8988T (cell line): ENCODE measurements around the gene NDUFS6.

Experiments used
- DNase-seq: peaks from one replicate; pipeline ENCODE4 v3.0.0; 2011

Gene NDUFS6

DNA sequence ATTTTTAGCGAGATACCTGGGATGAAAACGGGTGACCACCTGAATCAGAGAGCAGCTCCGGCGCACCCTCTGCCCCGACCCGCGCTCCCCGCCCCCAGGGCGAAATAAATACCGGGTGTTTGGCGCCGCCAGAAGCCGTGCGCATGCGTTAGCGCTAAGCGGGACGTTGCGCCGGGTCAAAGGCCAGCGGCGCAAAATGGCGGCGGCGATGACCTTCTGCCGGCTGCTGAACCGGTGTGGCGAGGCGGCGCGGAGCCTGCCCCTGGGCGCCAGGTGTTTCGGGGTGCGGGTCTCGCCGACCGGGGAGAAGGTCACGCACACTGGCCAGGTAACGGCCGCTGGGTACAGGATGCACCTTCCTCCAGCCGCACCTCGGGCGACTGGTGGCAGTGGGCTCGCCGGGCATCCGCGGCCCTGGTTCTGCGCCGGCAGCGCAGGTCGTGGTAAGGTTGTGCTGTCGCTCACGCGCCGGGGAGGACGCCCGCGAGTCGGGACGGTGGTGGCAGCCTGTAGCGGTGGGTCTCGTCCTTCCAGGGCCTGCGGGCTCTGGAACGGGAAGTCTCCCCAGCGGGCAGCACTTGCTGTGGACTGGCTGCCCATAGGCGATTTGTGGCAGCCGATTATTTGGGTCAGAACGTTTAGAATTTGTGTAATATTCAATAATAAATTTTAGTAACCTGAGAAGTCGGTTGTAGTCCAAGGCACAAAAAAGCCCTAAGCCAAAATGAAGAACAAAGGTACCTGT is at the start of gene NDUFS6:
NDUFS6 (plus strand) TSS at position 186 of the 745 bp plus-strand sequence; CDS start at position 197, 11 bp downstream.
- DNase-seq, result peak; percentile 75

DNA sequence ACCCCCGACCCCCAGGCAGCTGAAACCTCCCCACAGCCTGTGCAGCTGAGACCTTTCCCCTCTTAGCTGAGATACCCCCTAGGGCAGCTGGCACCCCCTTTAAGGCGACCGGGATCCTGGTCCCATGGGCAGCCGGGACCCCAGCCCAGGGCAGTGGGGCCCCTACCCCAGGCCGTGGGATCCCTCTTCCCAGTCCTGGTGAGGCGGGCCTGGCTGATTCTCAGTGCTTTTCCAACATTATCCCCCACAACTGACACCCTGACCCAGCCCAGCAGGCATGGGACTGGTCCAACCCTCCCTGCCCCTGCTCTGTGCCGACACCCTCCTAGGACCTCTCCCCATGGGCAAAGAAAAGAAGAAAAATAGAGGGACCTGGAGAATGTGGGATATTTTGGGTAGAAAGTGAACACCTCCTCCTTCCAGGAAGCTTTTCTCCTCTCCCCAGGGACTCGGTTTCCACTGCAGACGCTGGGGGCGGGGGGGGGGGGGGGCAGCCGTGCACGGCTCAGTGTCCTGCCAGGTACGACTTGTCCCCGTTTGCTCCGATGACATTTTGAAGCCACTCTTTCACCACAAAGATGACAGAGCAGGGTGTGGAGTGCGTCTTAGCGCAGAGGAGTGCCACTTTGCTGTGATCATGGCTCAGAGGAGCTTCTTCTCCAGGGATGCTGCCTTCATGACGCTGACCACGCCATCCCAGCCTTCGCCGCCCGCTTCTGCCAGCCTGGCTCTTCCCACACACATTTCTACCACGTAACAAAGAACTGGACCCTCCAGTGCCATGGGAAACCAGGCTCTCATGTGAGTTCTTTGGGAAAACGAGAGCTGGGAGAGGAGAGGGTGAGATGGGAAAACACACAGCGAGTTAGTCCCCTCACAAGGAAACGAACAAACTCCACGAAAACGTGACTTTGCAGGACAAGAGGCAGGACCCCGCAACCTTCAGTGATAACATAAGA is 49.1 kb upstream of the NDUFS6 start:
- no peak for DNase-seq

DNA sequence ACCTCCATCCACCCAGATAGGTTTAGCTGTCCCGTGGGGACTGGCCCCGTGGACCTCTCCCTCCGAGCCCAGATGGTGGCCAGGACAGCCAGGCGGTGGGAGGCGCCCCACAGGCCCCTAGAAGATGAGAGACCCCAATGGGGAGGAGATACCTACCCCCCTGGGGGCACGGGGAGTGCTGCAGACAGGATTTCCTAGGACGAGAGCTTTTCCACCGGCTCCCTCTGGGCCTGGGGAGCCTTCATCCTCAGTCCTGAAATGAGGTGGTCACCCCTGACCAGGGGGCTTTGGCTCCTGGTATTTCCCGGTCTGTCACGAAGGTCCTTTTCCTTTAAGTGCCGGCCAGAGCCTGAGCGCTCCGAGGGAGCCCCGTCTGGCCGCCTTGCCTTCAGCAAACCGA is 48.3 kb upstream of the NDUFS6 start:
- no peak for DNase-seq

DNA sequence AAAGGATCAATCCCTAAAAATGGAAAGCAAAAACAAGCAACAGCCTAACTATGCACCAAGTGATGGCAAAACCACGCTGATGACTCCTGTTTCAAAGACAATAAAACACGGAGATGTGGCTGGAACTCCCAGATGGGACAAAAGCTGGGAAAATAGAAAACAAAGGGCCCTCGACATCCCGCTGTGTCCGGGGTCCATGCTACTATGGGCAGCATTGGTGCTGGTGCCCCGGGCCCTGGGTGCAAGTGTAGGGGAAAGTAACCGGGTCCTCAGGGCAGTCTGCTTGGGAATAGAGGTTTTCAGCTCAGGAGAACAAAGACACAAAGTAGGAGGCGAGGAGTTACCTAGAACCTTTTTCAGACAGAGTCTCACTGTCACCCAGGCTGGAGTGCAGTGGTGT is 47.7 kb upstream of the NDUFS6 start:
- DNase-seq, result no peak

DNA sequence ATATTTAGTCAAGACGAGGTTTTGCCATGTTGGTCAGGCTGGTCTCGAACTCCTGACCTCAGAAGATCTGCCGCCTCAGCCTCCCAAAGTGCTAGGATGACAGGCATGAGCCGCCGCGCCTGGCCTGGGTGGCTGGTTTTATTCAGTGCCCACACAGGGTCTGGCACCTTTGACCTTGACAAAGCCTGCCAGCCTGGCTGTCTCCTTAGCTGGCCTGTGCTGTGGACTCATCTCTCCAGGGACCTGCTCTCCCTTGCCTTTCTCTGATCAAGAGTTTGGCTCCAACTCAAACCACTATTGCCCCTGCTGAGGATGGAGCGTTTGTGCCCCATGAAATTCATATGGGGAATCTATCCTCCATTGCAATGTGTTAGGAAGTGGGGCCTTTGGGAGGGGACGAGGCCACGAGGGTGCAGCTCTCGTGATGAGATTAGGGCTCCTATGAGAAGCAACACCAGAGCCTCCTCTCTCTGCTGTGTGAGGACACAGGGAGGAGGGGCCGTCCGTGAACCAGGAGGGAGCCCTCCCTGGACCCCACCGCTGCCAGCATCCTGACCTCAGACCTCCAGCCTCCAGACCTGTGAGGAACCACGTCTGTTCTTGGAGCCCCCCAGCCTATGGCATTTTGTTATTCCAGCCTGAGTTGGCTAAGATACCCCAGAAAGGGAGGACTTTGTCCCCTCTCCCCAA is 46.5 kb upstream of the NDUFS6 start:
- no peak for DNase-seq

DNA sequence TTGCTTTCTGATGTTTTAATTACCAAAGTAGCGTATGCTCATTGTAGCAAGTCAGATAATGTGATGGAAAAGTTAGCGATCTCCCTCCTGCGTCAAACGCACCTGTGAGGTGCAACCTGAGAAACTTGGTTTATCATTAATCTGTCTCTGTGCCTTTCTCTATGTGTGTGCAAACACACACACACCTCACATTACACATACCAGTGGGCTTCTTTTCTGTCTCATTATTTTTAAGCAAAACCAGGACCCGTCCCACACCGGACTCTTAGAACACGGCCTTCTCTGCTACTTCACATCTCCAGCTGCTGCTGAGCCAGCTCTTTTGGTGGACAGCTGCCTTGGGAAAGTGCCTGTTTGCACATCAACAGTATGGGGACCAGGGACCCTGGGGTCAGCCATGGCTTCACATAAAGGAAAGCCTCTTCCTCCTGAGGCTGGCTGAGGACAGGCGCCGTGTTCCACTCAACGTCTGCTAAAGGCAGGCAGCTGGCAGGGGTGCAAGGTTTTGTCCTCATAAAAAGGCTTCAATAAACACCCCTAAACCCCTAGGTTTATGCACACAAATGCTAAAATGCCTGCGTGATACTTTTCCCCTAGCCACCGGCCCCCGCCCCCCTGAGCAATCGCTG is 45.8 kb upstream of the NDUFS6 start:
- no peak for DNase-seq

DNA sequence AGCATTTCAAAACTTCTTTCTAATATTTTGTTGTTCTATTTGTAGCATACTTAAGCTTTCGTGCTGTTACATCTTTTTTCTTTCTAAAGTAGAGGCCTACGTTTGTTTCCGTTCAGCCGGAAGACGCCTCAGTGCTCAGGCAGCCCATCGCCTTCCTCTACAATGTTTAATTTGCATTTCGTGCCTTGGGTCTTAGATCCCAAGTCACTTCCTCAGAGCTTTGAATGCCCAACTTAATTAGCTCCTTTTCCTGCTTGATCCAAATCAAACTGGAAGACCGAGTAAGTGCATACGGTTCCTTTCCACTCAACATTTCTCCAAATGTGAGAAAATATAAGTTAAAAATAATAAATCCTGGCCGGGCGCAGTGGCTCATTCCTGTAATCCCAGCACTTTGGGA is 44.7 kb upstream of the NDUFS6 start:
- no peak for DNase-seq

DNA sequence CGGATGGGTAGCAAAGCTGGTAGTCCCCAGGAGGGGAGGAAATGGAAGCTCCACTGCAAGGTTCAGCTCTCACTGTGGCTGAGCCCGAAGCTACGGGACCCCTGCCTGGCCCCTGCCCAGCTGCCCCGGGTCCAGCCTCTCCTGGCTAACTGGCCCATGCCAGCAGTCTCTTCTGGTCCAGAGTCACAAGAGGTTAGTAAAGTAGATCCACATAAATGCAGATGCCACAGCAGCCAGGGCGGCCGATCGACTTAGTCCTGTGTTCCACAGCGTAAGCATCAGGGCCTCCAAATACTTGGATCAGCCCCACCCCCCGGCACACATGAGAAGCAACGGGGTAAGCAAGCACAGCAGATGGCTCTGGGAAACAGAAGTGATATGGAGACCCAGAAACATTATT is 43.7 kb upstream of the NDUFS6 start:
- DNase-seq, result no peak

DNA sequence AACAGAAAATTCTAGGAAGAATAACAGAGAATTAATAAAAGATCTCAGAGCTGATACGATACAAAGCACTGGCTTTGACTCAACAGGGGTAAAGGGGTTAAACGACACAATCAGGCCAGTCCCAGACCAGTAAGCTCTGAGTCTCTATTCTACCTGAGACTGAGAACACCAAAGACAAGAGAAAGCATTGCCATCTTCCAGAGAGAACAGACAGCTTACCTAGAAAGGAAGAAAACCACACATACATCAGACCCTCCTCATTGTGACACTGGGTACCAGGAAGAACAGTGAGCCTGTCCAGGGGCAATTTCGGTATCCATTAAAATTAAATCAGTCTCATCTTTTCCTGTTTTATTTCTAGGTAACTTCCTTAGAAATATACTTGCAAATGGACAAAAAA is 42.6 kb upstream of the NDUFS6 start:
- no peak for DNase-seq

DNA sequence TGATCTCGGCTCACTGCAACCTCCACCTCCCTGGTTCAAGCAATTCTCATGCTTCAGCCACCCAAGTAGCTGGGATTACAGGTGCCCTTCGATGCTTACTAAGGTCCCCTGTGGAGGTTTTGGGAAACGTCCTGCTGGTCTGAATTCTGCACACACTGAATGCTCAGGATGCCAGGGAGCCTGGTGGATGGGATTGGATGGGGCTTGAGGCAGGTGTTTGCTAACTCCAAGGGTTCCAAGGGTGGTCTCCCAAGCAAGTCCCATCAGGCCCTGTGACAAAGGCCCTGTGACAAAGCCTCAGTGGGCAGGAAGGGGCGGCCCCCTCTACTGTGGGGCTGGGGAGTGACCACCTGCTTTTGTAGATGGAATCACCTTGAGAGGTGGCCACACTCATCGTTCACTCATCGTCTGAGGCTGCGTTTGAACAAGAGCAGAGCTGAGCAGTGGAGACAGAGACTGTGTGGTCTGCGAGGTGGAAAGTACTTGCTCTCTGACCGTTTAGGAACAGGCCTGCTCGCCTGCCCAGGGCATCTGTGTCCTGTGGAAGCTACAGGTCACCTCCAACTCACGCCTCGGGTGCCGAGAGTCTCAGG is 41.7 kb upstream of the NDUFS6 start:
- DNase-seq, result no peak

DNA sequence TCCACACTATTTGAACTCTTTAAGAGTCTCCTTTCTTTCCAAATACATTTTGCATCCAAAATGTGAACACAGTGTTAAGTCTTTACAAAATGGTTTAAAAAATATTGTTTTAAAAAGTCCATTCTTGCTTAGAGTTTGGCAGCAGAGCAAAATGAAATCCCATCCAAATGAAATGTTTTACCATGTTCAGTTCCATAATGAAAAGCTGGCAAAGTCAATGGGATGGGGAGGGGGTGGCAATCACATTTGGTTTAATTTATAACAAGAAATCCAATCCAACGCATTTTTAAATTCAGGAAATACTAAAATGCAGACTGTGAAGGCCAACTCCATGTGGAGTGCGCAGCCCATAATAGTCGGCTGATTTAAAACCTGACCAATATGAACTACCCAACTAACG is 41.0 kb upstream of the NDUFS6 start:
- DNase-seq, result no peak

DNA sequence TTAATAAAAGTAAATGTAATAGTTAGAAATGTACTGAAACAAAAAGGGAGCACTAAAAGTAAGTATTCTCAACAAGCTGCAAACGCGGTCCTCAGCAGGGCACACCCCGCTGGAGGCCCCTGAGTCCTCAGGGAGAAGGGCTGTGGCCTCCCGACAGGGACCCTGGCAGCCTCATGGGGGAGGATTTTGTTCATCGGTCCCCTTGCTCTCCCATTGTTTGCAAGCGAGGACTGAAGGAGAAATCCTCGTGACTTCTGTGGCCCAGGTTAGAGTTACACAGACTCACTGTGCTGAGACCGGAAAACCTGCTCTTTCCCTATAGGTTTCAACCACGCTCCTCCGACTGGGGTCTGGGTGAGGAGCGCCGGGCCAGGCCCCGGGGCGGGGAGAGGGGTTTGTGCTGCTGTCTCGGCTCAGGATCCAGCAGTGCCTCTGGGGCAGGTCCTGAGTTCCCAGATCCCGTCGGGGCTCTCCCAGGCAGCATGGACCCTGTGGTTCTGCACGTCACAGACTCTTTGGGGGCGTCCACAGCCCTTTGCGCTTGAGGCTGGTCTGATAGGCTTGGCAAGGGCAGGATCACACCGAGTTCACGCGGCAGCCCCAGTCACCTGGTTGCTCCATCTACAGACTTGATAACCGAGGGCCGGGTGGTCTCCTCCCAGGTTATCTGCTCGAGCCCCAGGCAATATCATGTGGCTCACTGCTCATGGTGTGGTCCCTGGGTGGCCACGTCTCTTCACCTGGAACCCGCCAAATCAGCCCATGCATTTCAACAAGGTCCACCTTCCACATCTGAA is 40.4 kb upstream of the NDUFS6 start:
- no peak for DNase-seq

DNA sequence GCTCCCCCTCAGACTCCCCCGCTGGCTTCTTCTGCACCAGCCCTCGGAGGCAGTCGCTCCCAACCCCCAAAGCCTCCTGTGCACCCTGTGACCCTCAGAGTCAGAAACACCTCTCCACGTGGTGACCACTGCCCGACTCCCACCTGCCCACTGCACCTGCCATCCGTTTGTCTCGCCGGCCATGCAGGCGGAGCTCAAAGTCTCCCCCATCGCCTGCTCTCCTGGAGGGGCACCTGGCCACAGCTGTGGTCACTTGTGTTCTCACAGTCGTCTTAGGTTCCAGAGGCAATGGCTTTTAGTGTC is 39.8 kb upstream of the NDUFS6 start:
- DNase-seq, result no peak

DNA sequence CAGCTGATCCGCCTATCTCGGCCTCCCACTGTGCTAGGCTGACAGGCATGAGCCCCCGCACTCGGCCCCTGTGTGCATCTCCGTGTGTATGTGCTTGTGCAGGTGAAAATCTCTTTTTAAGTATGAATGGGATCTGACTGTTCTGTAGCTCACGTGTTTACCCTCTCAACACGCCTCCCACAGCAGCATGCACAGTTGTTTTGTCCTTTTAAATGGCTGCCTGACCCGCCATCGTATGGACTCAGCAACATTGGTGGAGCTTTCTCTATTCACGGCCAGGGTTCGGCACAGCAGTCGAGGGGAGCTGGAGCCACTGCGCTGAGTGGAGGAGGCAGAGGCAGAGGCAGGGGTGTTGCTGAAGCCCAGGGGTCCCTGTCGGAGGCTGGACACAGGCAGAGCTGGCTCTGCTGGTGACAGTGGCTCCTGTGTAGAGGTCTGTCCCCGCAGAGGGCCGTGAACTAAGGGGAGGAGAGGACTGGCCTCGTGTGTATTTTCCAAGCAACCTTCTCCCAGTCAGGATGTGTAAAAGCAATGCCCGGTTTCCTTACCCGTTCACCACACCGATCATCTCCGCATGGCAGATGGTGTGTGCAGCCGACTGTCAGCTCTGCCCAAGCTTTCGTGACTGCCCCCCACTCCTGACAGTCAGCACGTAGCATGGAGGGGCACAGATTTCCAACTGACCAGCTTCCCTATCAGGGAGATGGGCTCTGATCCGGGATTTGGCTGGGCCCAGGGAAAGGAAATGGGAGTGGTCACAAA is 38.9 kb upstream of the NDUFS6 start:
- DNase-seq, result no peak

DNA sequence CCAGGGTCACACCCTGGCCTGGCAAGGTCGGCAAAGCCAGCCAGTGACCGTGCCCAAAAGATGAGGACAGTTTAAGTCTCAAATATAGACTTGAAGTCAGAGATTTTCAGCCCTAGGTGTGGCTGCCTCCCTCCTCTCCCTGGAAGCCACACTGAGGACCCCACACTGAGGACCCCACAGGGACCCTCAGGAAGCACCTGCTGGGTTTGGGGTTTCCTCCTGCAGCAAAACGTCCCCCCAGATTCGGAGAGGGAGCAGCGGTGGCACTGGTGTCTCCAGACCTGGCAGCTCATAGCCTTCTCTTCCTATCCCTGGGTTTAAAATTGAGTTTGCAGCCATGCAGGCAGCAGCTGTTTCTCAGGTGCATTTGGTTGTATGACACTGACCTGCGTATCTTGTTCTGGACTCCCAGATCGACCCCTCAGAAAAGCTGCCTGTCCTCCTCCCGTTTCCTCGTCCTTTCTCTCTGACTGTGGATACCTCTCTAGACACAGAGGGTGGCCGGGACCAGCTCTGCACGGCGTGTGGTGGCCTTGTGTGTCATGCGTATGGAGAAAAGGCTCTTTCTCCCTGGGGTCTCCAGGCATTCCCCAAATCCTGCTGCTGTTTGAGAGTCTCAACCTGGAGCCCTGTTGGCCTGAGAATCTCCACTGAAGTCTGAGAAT is 38.2 kb upstream of the NDUFS6 start:
- no peak for DNase-seq

DNA sequence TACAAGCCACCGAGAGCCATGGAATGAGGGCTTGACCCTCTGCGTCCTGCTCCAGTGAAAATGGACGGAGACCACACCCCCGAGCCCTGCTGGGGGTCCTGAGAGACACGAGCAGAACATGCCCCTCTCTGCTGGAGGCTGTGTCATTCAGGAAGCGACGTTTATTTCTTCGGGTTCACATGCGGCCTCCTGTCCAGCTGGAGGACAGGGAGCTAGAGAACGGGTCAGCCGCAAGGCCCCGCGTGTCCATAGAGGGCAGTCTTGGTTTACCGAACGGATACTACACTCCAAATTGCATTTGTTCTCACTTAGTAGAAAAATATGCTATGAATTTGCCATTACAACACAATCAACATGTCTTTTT is 37.7 kb upstream of the NDUFS6 start:
- DNase-seq, result peak; percentile 96

DNA sequence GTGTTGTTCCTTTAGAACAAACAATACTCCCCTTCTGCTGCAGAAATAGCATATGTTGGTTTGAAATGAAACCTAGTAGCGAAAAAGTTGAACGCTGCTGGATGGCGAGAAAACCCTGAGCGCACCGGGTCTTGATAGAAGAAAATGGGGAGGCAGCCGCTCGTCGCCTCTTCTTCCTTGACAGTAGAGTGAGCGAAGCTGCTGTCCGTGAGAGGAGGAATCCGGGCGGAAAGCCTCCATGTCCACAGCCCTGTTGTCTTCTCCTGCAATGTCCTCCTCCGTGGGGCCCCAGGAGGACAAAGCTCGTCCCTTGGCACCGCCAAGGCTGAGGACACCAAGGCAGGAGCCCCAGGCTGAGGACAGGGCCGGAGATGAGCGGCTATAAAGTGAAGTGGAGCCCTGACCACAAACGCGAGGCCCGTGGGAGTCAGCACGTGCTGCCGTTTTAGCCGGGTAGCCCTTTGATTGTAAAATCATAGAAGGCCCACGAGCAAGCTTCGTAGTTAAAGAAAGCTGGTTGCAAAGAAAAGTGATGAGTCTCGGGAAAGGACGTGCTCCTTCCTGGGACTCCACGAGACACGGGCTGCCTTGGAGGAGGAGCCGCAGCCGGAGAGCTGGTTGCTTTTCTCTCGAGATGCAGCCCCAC is 37.1 kb upstream of the NDUFS6 start:
- no peak for DNase-seq

DNA sequence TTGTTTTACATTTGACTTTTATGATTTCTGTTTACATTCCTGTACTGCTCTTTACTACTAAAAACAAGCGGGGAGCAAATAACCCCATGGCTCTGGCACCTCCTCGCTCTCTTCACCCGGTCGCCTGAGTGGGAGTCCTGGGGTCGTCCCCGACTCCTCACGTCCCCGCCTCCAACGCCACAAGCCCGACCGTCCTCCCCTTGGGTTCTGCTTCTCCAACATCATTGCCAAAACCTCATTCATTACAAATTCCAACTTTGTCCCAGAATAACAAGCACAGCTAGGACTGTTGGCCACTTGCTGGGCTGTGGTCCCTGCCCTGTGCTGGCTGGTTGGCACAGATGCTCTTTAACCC is 36.6 kb upstream of the NDUFS6 start:
- no peak for DNase-seq

DNA sequence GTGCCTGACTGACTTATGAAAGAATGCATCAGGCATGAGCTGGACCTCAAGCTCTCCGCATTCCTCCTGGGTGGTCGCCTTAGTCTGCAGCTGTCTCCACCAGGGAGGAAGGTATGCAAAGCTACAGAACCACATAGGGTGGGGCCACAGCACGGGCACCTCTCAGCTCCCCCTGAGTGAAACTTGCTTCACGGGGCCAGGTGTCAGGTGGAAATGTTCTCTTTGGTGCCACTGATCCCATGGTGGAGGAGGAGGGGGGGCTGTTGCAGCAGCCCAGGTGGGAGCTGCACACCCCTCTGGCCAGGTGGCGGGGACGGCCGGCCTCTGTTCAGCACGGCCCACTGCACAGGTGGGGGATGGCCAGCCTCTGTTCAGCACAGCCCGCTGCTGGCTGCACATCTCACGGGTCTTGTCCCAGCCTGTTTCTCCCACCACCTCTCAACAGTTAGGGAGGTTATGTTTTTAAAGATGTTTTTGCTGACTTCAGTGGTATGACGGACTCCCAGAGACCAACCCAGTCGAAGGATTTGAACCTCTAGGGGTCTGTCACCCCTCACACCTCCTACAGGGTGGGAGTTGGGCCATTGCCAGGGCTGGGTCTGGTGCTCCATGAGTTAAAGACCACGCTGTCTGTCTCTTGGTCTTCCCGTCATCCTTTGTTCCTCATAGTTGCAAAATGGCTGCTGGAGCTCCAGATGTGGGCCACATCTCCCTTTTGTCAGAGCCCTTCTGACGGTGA is 35.9 kb upstream of the NDUFS6 start:
- DNase-seq, result no peak

DNA sequence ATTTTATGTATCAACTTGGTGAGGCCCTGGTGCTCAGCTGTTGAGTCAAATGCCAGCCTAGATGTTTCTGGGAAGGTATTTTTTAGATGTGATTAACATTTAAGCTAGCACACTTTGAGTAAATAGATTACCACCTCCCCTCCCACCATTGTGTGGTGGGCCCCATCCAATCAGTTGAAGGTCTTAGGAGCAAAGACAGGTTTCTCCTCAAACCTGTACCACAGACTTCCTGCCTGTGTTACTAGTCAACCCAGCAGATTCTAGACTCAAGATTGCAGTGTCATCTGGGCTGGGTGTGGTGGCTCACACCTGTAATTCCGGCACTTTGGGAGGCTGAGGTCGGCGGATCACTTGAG is 35.3 kb upstream of the NDUFS6 start:
- no peak for DNase-seq
